ENCODE measurements around the gene GALM. TPM values are rescaled to one million over a fixed set of nuclear protein-coding genes. Genes with fewer than 3 reads are reported as not detected.

Gene GALM
- total and polyA plus RNA-seq, 2 of the 13 experiments (the other 11 are each of a cell fraction or from before 2014, with no cell fraction given) = 65.5 to 90.0 TPM

DNA sequence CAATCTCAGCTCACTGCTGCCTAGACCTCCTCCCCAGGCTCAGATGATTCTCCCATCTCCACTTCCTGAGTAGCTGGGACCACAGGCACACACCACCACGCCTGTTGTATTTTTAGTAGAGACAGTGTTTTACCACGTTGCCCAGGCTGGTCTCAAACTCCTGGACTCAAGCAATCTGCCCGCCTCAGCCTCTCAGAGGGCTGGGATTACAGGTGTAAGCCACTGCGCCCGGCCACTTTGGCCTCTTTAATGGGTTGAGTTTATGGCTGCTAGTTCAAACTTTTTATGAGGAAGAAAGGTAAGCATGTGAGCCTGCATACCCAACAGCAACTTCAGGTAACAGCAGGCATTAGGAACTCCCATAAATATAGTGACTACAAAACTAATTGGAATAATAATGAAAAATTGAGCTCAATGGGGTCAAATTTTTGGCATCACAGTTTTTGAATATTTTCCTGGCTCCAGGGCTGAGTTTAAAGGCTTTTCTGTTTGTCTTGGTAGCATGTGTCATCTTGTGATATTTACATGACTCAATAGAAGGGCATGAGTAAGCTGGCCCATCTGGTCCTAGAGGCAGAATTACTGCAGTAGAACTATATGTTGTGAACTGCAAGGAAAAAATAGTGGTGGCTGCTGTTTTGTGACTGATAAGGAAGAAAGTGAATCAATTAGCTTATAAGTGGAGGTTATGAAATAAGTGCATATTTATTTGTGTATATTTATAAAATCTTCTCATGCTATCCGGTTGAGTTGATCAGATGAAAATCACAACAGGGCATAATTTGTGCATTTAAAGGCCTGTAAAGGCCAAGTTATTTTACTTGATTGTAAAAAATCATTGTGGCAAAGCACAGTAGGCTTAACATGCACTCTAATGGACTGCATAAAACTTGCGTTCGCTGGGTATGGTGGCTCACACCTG, 24.8 kb downstream of the GALM start (continued):
- TF ChIP-seq, protein P1, sequence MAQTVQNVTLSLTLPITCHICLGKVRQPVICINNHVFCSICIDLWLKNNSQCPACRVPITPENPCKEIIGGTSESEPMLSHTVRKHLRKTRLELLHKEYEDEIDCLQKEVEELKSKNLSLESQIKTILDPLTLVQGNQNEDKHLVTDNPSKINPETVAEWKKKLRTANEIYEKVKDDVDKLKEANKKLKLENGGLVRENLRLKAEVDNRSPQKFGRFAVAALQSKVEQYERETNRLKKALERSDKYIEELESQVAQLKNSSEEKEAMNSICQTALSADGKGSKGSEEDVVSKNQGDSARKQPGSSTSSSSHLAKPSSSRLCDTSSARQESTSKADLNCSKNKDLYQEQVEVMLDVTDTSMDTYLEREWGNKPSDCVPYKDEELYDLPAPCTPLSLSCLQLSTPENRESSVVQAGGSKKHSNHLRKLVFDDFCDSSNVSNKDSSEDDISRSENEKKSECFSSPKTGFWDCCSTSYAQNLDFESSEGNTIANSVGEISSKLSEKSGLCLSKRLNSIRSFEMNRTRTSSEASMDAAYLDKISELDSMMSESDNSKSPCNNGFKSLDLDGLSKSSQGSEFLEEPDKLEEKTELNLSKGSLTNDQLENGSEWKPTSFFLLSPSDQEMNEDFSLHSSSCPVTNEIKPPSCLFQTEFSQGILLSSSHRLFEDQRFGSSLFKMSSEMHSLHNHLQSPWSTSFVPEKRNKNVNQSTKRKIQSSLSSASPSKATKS (CRISPR knock-in tag; IDR thresholded peaks at IDR 0.05) = no peak
- TF ChIP-seq ZNF879 (CRISPR knock-in tag; IDR thresholded peaks at IDR 0.05) (no peak), FOXK1 (CRISPR knock-in tag; IDR thresholded peaks at IDR 0.05; ENCODE audit: borderline replicate concordance, low read depth) (peak; percentile 38; the same call in 1 of the 2 replicates), ZNF572 (CRISPR knock-in tag; IDR thresholded peaks at IDR 0.05) (no peak), SP1 (IDR thresholded peaks at IDR 0.05) (no peak), SP1 (CRISPR knock-in tag; IDR thresholded peaks at IDR 0.05) (no peak), TBX3 (IDR thresholded peaks at IDR 0.05; ENCODE audit: borderline replicate concordance) (0 out of 2 replicates have a peak, but pooled peaks have one; percentile 35), PHF21A (CRISPR knock-in tag; IDR thresholded peaks at IDR 0.05) (peak; percentile 35; the same call in 1 of the 2 replicates), MEIS1 (CRISPR knock-in tag; IDR thresholded peaks at IDR 0.05; ENCODE audit: borderline replicate concordance) (no peak), ZNF737 (CRISPR knock-in tag; IDR thresholded peaks at IDR 0.05; ENCODE audit: borderline replicate concordance) (no peak), HMG20B (CRISPR knock-in tag; conservative IDR thresholded peaks at IDR 0.05) (no peak), ADNP (CRISPR knock-in tag; IDR thresholded peaks at IDR 0.05) (no peak), SAP130 (CRISPR knock-in tag; IDR thresholded peaks at IDR 0.05; ENCODE audit: low read depth) (peak; percentile 73; the same call in 1 of the 2 replicates), ZNF430 (CRISPR knock-in tag; IDR thresholded peaks at IDR 0.05) (no peak), ZNF839 (CRISPR knock-in tag; IDR thresholded peaks at IDR 0.05; ENCODE audit: borderline replicate concordance) (no peak), ZNF451 (CRISPR knock-in tag; IDR thresholded peaks at IDR 0.05) (no peak), RBM39 (IDR thresholded peaks at IDR 0.05; ENCODE audit: low read depth, low read length, poor library complexity, severe bottlenecking) (no peak)
- TF ChIP-seq, protein P2, sequence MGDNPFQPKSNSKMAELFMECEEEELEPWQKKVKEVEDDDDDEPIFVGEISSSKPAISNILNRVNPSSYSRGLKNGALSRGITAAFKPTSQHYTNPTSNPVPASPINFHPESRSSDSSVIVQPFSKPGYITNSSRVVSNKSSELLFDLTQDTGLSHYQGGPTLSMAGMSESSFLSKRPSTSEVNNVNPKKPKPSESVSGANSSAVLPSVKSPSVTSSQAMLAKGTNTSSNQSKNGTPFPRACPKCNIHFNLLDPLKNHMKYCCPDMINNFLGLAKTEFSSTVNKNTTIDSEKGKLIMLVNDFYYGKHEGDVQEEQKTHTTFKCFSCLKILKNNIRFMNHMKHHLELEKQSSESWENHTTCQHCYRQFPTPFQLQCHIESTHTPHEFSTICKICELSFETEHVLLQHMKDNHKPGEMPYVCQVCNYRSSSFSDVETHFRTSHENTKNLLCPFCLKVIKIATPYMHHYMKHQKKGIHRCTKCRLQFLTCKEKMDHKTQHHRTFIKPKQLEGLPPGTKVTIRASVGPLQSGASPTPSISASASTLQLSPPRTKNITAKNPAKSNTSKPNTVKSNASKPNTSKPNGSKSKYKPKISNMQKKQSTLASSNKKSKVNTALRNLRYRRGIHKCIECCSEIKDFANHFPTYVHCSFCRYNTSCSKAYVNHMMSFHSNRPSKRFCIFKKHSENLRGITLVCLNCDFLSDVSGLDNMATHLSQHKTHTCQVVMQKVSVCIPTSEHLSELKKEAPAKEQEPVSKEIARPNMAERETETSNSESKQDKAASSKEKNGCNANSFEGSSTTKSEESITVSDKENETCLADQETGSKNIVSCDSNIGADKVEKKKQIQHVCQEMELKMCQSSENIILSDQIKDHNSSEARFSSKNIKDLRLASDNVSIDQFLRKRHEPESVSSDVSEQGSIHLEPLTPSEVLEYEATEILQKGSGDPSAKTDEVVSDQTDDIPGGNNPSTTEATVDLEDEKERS (CRISPR knock-in tag; IDR thresholded peaks at IDR 0.05) = no peak
- TF ChIP-seq, protein P3, sequence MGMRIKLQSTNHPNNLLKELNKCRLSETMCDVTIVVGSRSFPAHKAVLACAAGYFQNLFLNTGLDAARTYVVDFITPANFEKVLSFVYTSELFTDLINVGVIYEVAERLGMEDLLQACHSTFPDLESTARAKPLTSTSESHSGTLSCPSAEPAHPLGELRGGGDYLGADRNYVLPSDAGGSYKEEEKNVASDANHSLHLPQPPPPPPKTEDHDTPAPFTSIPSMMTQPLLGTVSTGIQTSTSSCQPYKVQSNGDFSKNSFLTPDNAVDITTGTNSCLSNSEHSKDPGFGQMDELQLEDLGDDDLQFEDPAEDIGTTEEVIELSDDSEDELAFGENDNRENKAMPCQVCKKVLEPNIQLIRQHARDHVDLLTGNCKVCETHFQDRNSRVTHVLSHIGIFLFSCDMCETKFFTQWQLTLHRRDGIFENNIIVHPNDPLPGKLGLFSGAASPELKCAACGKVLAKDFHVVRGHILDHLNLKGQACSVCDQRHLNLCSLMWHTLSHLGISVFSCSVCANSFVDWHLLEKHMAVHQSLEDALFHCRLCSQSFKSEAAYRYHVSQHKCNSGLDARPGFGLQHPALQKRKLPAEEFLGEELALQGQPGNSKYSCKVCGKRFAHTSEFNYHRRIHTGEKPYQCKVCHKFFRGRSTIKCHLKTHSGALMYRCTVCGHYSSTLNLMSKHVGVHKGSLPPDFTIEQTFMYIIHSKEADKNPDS (CRISPR knock-in tag; IDR thresholded peaks at IDR 0.05) = no peak
- TF ChIP-seq, protein P4, sequence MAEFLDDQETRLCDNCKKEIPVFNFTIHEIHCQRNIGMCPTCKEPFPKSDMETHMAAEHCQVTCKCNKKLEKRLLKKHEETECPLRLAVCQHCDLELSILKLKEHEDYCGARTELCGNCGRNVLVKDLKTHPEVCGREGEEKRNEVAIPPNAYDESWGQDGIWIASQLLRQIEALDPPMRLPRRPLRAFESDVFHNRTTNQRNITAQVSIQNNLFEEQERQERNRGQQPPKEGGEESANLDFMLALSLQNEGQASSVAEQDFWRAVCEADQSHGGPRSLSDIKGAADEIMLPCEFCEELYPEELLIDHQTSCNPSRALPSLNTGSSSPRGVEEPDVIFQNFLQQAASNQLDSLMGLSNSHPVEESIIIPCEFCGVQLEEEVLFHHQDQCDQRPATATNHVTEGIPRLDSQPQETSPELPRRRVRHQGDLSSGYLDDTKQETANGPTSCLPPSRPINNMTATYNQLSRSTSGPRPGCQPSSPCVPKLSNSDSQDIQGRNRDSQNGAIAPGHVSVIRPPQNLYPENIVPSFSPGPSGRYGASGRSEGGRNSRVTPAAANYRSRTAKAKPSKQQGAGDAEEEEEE (CRISPR knock-in tag; IDR thresholded peaks at IDR 0.05; ENCODE audit: borderline replicate concordance) = no peak

Measured in HepG2 (cell line).